SKM-1 treated with dmso at 0.1 percent for 144 hours (cell line): ENCODE measurements around the gene GANAB.
A peak's percentile ranks its signal among the peaks of the same experiment; 100 is the strongest.
"Not testable (repeated sequence)": the region's sequence is repeated elsewhere in the genome, so short reads cannot be mapped to it uniquely, and the experiment has no call there.

Source experiments
- DNase-seq: peaks from one replicate; lab custom pipeline; 2025; ENCODE audit not compliant: unreplicated experiment; lab: John Stamatoyannopoulos, UW

Gene GANAB

GRCh38 chr11:62601372-62602140 is 44.9 kb downstream of the GANAB start, which contains the start of gene MTA2:
Gene MTA2 (minus strand): TSS chr11:62601865. CDS start chr11:62601450, 415 bp downstream.
- peak; percentile 98 for DNase-seq

GRCh38 chr11:62601122-62601371 is 45.4 kb downstream of the GANAB start:
- no peak for DNase-seq

GRCh38 chr11:62600367-62601121 is 45.9 kb downstream of the GANAB start:
- peak; percentile 9 for DNase-seq

DNA sequence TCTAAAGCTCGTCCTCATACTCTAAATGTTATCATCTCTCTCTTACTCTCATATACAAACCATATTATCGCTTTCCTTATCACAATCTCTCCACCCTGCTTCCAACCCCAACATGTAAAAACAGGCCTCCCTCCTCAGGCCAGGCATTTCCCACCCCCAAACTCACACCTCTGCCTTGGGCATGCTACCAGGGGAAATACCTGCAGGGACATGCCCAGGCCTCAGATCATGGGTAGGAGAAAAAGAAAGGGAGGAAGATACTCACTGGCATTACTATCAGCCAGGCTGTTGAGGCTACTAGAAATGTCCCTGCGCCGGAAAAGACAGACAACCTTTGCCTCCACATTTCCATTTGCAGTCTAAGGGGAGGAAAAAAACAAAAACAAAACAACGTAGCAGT is 46.5 kb downstream of the GANAB start:
- no peak for DNase-seq

- peak; percentile 98 for DNase-seq
Measured at GRCh38 chr11:62599069-62599696, 47.2 kb downstream of the GANAB start.

- DNase-seq, result no peak
Measured at GRCh38 chr11:62595124-62595523, 51.3 kb downstream of the GANAB start.

DNA sequence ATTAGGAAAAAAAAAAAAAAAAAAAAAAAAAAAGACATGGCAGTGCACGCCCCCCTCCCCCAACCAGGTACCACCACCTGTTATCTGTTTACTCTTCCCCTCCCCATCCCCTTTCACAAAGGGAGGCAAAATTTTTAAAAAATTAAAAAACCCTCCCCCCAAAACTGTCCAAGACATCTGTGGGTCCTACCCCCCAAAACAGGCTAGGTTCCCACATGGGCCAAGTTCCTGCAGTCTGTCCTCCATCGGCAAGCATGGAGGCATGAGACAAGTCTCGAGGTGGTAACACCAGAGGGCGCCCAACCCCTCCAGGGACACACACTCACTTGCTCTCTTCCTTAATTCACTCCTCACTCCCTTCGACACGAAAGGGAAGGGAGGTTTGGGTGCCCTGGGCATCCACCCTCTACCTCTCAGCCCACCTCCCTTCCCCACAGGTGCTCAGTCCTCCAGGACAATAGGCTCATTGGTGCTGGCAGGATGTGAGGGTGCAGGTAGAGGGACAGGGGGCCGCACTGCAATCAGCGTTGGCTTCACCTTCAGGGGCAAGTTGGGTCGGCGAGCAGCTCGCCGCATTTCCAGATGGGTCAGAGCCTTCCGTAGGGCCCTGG is 52.9 kb downstream of the GANAB start:
- peak; percentile 77 for DNase-seq

DNA sequence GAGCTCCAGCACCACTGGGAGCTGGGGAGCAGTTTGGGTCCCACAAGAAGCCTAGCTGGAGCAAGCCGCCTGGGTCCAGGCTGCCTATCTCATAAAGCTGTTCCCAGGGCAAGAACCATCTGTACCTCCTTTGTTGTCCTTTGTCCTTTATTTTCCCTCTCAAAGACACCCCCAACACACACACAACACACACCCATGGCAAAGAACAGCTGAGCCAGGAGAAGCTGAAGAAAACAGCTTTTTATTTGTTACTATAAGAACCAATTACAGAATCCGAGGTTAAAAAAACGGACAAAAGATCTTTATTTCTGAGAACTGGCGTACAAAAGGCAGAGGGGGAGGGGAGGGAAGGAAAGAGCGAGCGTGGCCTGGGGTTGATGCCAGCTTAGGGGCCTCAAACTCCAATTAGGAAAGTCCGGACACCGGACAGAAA is 53.4 kb downstream of the GANAB start:
- no peak for DNase-seq

DNA sequence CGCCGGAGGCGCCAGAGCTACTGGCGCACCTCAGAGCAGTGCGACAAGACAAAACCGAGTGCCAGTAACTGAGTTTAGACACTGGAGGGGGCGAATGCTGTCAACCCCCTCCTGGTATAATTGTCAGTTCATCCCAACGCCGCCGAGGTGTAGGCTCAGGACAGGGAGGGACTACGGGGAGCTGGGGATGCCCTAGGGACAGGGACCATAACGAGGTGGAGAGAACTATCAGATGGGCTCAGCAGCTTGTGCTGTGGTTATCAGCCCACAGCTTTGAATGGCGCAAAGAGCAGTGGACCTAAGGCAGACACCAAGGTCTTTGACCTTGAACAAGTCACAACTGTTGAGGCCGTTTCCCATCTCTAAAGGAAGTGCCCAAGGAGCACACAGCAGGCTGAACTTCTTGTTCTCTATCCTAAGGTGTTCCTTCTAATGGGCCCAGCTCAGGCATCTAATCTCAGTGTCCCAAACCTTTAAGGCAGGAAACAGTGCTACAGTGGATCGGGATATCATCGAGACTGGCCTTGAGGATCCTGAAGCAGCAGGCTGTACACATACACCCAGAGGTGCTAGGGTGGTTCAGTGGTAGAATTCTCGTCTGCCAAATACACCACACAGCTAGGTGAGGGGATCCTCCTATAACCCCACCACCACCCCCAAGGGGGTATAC is 54.1 kb downstream of the GANAB start:
- DNase-seq, result peak; percentile 41

- DNase-seq, result peak; percentile 98
Measured at GRCh38 chr11:62591448-62592145, 54.8 kb downstream of the GANAB start, which contains the start of gene TUT1. Gene TUT1 (minus strand): TSS chr11:62591523. CDS start chr11:62591485, 38 bp downstream.

DNA sequence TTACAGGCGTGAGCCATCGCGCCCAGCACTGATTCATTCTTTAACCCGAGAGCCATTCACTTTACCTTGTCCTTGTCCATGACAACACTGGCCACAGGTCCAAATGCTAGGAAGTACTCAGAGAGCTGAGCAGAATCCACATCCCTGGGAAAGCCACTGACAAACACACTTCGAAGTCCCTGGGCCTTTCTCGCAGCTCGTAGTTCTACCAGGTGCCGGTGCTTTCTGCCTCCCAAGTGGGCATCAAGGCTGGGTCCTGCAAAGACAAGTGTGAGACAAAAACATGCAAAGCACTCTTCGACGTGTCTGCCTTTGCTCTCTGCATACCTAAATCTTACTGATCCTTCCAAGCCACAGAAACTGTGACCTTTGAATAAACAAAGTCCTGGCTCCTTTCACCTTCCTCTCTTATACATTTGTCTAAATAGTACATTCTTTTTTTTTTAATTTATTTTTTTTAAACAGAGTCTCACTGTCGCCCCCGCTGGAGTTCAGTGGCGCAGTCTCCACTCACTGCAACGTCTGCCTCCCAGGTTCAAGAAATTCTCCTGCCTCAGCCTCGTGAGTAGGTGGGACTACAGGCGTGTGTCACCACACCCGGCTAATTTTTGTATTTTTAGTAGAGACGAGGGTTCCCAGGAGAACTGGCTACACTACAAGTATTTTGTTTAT is 57.3 kb downstream of the GANAB start:
- DNase-seq, result no peak

DNA sequence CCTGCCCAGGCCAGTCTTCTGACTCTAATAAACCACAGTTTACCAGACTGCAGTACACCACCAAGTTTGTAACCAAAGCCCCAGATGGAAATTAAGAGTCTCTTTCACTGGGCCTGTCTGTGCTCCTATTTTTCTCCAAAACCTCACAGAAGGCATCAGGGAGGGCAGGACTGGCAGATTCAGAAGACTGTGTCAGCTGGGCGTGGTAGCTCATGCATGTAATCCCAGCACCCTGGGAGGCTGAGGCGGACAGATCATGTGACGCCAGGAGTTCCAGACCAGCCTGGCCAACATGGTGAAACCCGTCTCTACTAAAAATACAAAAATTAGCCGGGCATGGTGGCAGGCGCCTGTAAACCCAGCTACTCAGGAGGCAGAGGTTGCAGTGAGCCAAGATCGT is 61.1 kb downstream of the GANAB start:
- DNase-seq, result not testable (repeated sequence)

DNA sequence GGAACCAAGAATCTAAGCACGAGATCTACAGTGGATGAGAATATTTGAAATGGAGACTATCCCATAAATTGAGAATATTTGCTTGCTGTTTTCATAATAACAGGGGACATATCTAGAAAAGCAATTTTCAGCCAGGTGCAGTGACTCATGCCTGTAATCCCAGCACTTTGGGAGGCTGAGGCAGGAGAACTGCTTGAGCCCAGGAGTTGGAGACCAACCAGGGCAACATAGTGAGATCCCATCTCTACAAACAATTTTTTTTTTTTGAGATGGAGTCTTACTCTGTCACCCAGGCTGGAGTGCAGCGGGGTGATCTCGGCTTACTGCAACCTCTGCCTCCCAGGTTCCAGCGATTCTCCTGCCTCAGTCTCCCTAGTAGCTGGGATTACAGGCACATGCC is 64.7 kb downstream of the GANAB start:
- not testable (repeated sequence) for DNase-seq

DNA sequence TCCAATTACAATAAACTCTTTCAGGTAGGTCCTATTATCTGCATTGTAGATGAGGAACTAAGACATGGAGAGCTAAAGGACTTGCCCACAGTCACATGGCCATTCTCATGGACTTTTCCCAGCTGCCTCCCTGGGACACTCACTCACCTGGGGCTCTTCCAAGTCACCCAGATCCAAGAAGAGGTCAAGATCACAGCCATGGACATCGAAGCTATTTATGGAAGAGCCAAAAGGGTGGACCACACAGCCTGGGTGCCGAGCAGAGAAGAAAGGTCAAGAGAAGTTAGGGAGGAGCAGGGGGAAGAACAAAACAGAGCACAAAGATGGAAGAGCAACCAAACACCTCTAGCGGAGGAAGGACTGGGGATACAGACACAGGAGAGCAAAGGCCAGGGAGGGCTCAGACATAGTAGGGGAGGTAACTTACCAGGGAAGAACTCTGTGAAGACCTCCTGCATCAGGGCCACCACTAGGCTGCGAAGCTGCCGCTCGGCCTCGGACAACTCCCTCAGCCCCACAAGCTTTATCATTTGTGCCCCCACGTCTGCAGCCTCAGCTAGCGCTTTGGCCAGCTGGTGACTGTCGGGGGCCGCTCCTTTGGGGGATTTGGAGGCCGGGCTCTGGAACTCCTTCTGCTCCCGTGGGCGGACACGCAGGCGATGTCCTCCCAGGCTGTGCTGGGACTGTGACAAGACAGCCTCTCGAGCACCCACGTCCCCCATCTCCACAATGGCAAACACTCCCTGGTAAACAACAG is 65.3 kb downstream of the GANAB start:
- DNase-seq, result no peak

- DNase-seq, result no peak
Measured at GRCh38 chr11:62579252-62579651, 67.2 kb downstream of the GANAB start.

GRCh38 chr11:62578541-62578940 is 67.9 kb downstream of the GANAB start:
- DNase-seq, result no peak

- no peak for DNase-seq
Measured at GRCh38 chr11:62577046-62577714, 69.2 kb downstream of the GANAB start.

DNA sequence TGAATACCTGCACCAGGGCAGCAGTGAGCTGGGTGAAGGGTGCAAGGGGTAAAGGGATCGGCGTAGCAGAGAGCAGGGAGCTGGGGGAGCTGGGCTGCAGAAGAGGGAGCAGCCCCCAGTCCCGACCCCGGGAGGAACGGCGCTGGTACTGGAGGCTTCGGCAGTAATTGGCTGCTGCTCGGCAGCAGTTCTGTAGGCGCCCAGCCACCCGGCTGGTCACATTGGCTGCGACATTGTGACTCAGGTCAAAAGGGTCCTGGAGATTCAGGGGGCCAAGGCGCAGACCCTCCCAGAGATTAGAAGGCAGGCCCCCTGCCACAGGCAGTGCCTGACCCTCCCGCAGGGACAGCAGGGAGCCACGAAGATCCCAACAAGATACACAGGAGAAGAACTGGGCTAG is 70.6 kb downstream of the GANAB start:
- no peak for DNase-seq

DNA sequence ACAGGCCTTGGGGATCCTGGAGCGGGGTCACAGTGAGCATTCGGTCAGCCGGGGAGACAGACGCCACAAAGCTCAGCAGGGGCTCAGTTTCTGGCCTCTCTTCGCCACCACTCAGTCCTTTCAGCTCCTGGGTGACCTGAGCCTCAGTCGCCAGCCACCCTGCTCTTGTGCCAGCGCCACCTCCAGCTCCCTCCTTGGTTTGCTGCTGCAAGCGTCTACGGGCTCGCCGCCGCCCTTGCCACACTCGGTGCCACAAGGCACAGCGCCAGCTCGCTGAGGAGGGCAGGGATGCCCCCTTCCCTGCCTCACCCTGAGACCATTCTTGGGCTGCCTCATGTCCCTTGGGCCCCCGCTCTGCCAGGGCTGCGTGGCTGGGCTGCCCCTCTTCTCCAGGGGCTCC is 71.3 kb downstream of the GANAB start:
- DNase-seq, result no peak
